ENCODE data around the gene CCDC196.

- TF ChIP-seq CTCF (conservative IDR thresholded peaks at IDR 0.05) (no peak), EZH2 (IDR thresholded peaks at IDR 0.05; ENCODE audit: low read depth) (no peak)
These were observed 7.6 kb downstream of the CCDC196 start for GRCh38 chr14:66493750-66494149.
